WTC11 (cell line): Measurements from ENCODE around the gene RBFA. TPM values are rescaled to one million over a fixed set of nuclear protein-coding genes. Genes with fewer than 3 reads are reported as not detected.

Experiments used
- ATAC-seq: fragments of 200-7000 bp; cut with Tn5 transposase; 2 replicates; pipeline ENCODE4 v1.10.0; 2021; ENCODE audit warnings: mild to moderate bottlenecking, moderate library complexity
- CTCF ChIA-PET: fragments of 300-600 bp; sonication (Branson Sonifier 250); formaldehyde crosslinking; loops from one replicate; lab custom pipeline; 2021; ENCODE audit warnings: antibody characterized with exemption; lab: Charles Lee
- POLR2A ChIA-PET: fragments of 350-600 bp; sonication (Branson Sonifier 250); formaldehyde crosslinking; loops from one replicate; lab custom pipeline; 2021; ENCODE audit warnings: antibody characterized with exemption; lab: Charles Lee
- DNase-seq: peaks from one replicate; pipeline ENCODE4 v3.0.0; 2021; ENCODE audit warnings: low spot score
- H3K27ac Mint-ChIP-seq: 2 replicates; pipeline ENCODE4 v1.8.0; 2021; ENCODE audit warnings: mixed read lengths
- H3K27me3 Mint-ChIP-seq: 2 replicates; pipeline ENCODE4 v1.8.0; 2021; ENCODE audit warnings: low read depth, mild to moderate bottlenecking, moderate library complexity, mixed read lengths
- H3K36me3 Mint-ChIP-seq: 2 replicates; pipeline ENCODE4 v1.8.0; 2021; ENCODE audit warnings: mixed read lengths
- H3K4me1 Mint-ChIP-seq: 2 replicates; pipeline ENCODE4 v1.8.0; 2022; ENCODE audit warnings: mixed read lengths
- H3K4me3 Mint-ChIP-seq: 2 replicates; pipeline ENCODE4 v1.8.0; 2021; ENCODE audit warnings: mild to moderate bottlenecking, moderate library complexity, mixed read lengths
- H3K9me3 Mint-ChIP-seq: 2 replicates; pipeline ENCODE4 v1.8.0; 2021; ENCODE audit warnings: mixed read lengths
- ATF2 ChIP-seq: sonication (generic); formaldehyde crosslinking; IDR thresholded peaks from 2 replicates; pipeline ENCODE4 v1.8.1; 2022; ENCODE audit warnings: low read depth, missing genetic modification reagents, borderline replicate concordance
- ATF3 ChIP-seq: sonication (generic); formaldehyde crosslinking; conservative IDR thresholded peaks from 2 replicates; pipeline ENCODE4 v1.8.1; 2022; ENCODE audit warnings: mild to moderate bottlenecking, missing genetic modification reagents
- CREM ChIP-seq: sonication (generic); formaldehyde crosslinking; IDR thresholded peaks from 2 replicates; pipeline ENCODE4 v1.8.1; 2022; ENCODE audit warnings: mild to moderate bottlenecking, missing genetic modification reagents, moderate library complexity
- EMX1 ChIP-seq: fragments of 250-450 bp; sonication (Bioruptor Pico); IDR thresholded peaks from 2 replicates; pipeline ENCODE4 v1.8.0; 2021; ENCODE audit warnings: mild to moderate bottlenecking
- ETV6 ChIP-seq: sonication (generic); formaldehyde crosslinking; IDR thresholded peaks from 2 replicates; pipeline ENCODE4 v1.8.1; 2022; ENCODE audit warnings: mild to moderate bottlenecking, missing genetic modification reagents
- FOXP1 ChIP-seq: sonication (generic); formaldehyde crosslinking; IDR thresholded peaks from 2 replicates; pipeline ENCODE4 v1.8.0; 2022; ENCODE audit warnings: missing genetic modification reagents, mild to moderate bottlenecking, moderate library complexity, borderline replicate concordance
- GABPB1 ChIP-seq: sonication (generic); formaldehyde crosslinking; IDR thresholded peaks from 2 replicates; pipeline ENCODE4 v1.8.1; 2023; ENCODE audit warnings: mild to moderate bottlenecking, missing genetic modification reagents
- HMGXB4 ChIP-seq: sonication (generic); formaldehyde crosslinking; IDR thresholded peaks from 2 replicates; pipeline ENCODE4 v1.8.1; 2023; ENCODE audit warnings: mild to moderate bottlenecking, moderate library complexity, missing genetic modification reagents
- IRF2 ChIP-seq: sonication (generic); formaldehyde crosslinking; IDR thresholded peaks from 2 replicates; pipeline ENCODE4 v1.8.0; 2022; ENCODE audit warnings: low read depth, missing genetic modification reagents, borderline replicate concordance
- JUN ChIP-seq: sonication (generic); formaldehyde crosslinking; IDR thresholded peaks from 2 replicates; pipeline ENCODE4 v1.8.0; 2023; ENCODE audit warnings: mild to moderate bottlenecking, missing genetic modification reagents
- MLX ChIP-seq: sonication (generic); formaldehyde crosslinking; IDR thresholded peaks from 2 replicates; pipeline ENCODE4 v1.8.1; 2023; ENCODE audit warnings: mild to moderate bottlenecking, missing genetic modification reagents, moderate library complexity
- NR1H2 ChIP-seq: sonication (generic); formaldehyde crosslinking; IDR thresholded peaks from 2 replicates; pipeline ENCODE4 v1.9.0; 2021; ENCODE audit warnings: mild to moderate bottlenecking, moderate library complexity, missing genetic modification reagents
- PRDM15 ChIP-seq: sonication (generic); formaldehyde crosslinking; IDR thresholded peaks from 2 replicates; pipeline ENCODE4 v1.8.0; 2022; ENCODE audit warnings: missing genetic modification reagents
- RORB ChIP-seq: fragments of 250-450 bp; sonication (Bioruptor Pico); IDR thresholded peaks from 2 replicates; pipeline ENCODE4 v1.9.0; 2021; ENCODE audit warnings: mild to moderate bottlenecking
- SMAD3 ChIP-seq: sonication (generic); formaldehyde crosslinking; IDR thresholded peaks from 2 replicates; pipeline ENCODE4 v1.8.0; 2022; ENCODE audit warnings: missing genetic modification reagents, mild to moderate bottlenecking, borderline replicate concordance
- TCF7 ChIP-seq: sonication (generic); formaldehyde crosslinking; IDR thresholded peaks from 2 replicates; pipeline ENCODE4 v1.8.0; 2022; ENCODE audit warnings: mild to moderate bottlenecking, low read depth, missing genetic modification reagents, moderate library complexity
- TEAD4 ChIP-seq: sonication (generic); formaldehyde crosslinking; IDR thresholded peaks from 2 replicates; pipeline ENCODE4 v1.8.0; 2022; ENCODE audit warnings: mild to moderate bottlenecking, missing genetic modification reagents
- ZBTB43 ChIP-seq: sonication (generic); formaldehyde crosslinking; IDR thresholded peaks from 2 replicates; pipeline ENCODE4 v1.8.1; 2023; ENCODE audit warnings: mild to moderate bottlenecking, missing genetic modification reagents
- ZNF317 ChIP-seq: sonication (generic); formaldehyde crosslinking; IDR thresholded peaks from 2 replicates; pipeline ENCODE4 v1.8.1; 2023; ENCODE audit warnings: low read depth, mild to moderate bottlenecking, moderate library complexity, missing genetic modification reagents, borderline replicate concordance
- ZNF671 ChIP-seq: fragments of 250-450 bp; sonication (Bioruptor Pico); IDR thresholded peaks from 2 replicates; pipeline ENCODE4 v1.8.0; 2021; ENCODE audit warnings: mild to moderate bottlenecking
- total RNA-seq: library from RNA; stranded (reverse); gene quantifications from 3 replicates; pipeline ENCODE4 v1.2.3, GENCODE V29; 2021

Gene RBFA
- total RNA-seq, 1 experiment from 2014 or later, result 37.1 TPM

GRCh38 chr18:80035997-80036396 lies 1.8 kb downstream of the RBFA start:
- POLR2A ChIA-PET, result no interaction called here
- CTCF ChIA-PET, result no interaction called here
- no peak for TF ChIP-seq EMX1 (CRISPR knock-in tag)
- TF ChIP-seq ETV6 (CRISPR knock-in tag), result no peak
- no peak for TF ChIP-seq GABPB1 (CRISPR knock-in tag)
- no peak for TF ChIP-seq ZNF317
- TF ChIP-seq ZBTB43 (CRISPR knock-in tag), result no peak
- TF ChIP-seq CREM (CRISPR knock-in tag), result no peak
- no peak for TF ChIP-seq MLX (CRISPR knock-in tag)
- TF ChIP-seq TCF7 (CRISPR knock-in tag), result no peak
- TF ChIP-seq IRF2, result no peak
- no peak for TF ChIP-seq SMAD3
- no peak for TF ChIP-seq ATF3 (CRISPR knock-in tag)
- TF ChIP-seq ATF2 (CRISPR knock-in tag), result no peak
- TF ChIP-seq TEAD4 (CRISPR knock-in tag), result no peak
- no peak for TF ChIP-seq HMGXB4
- no peak for TF ChIP-seq FOXP1 (CRISPR knock-in tag)
- no peak for TF ChIP-seq PRDM15 (CRISPR knock-in tag)
- no peak for TF ChIP-seq NR1H2 (CRISPR knock-in tag)
- TF ChIP-seq ZNF671, result no peak
- Mint-ChIP-seq H3K36me3 (peaks cover 24% of the 10 kb centered on the region), H3K4me3 (peak overlapping the region; percentile 84), H3K9me3 (no peaks in the 10 kb centered on the region), H3K4me1 (peaks cover 29% of the 10 kb centered on the region), H3K27me3 (peaks cover 6% of the 10 kb centered on the region), H3K27ac (no peak overlapping the region)
- DNase-seq (no peak), ATAC-seq (no peak)

GRCh38 chr18:80037300-80037699 lies 3.1 kb downstream of the RBFA start:
- no peak for ATAC-seq
- H3K36me3 Mint-ChIP-seq, result peaks cover 29% of the 10 kb centered on the region
- H3K9me3 Mint-ChIP-seq, result no peaks in the 10 kb centered on the region
- CTCF ChIA-PET, result no interaction called here
- peaks cover 29% of the 10 kb centered on the region for H3K4me1 Mint-ChIP-seq
- H3K4me3 Mint-ChIP-seq, result no peak overlapping the region
- no peak for DNase-seq
- no peak for TF ChIP-seq JUN (CRISPR knock-in tag)
- TF ChIP-seq ATF2 (CRISPR knock-in tag), result no peak
- TF ChIP-seq RORB (CRISPR knock-in tag), result no peak
- no peak for TF ChIP-seq HMGXB4
- POLR2A ChIA-PET, result no interaction called here
- no peak overlapping the region for H3K27ac Mint-ChIP-seq
- peaks cover 6% of the 10 kb centered on the region for H3K27me3 Mint-ChIP-seq
